Tibial nerve (tissue), 4 donors: ENCODE data around the gene BTBD6.

Experiments
- CTCF ChIP-seq, 5 experiments: fragments of 200-600 bp in 3 of 5; fragments of 450-650 bp in 2 of 5; sonication (generic) in 3 of 5; IDR thresholded peaks; one replicate each; pipeline ENCODE4 v1.5.1; 2016 to 2019; ENCODE audit warnings: antibody characterized with exemption in 5 of 5, mild to moderate bottlenecking in 3 of 5, moderate library complexity in 2 of 5
- EP300 ChIP-seq, 2 donors: sonication (generic); formaldehyde crosslinking; IDR thresholded peaks; one replicate each; pipeline ENCODE4 v1.6.1; 2017; ENCODE audit warnings: antibody characterized with exemption in 2 of 2, mild to moderate bottlenecking in 1 of 2
- POLR2A ChIP-seq, 2 donors: fragments of 450-650 bp; IDR thresholded peaks; one replicate each; pipeline ENCODE4 v1.6.1; 2017; ENCODE audit warnings: antibody characterized with exemption in 2 of 2, mild to moderate bottlenecking in 2 of 2, moderate library complexity in 2 of 2

DNA sequence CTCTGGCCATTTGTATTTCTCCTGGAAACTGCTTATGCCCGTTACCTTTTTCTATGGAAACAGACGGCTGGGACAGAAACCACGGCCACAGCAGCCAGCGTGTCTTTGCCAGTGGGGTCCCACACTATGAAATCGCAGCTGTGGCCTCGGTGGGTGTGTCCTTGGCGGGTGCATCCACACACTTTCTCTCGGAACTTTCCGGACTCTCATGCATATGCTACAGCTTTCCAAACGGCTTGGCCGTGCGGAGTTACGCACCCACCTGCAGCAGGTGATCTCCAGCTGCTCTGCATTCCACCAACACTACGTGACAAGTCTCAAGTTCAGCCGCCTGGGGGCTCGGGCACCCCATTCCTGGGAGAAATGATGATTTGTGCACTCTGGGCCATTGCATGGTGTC, 1.3 kb upstream of the BTBD6 start:
- TF ChIP-seq CTCF (IDR thresholded peaks at IDR 0.05) (no peak), EP300 (IDR thresholded peaks at IDR 0.05) (no peak), POLR2A (IDR thresholded peaks at IDR 0.05) (no peak)
